CD4-positive, alpha-beta T cell (primary cell): ENCODE data around the gene FMNL2. TPM values are rescaled to one million over a fixed set of nuclear protein-coding genes. Genes with fewer than 3 reads are reported as not detected.

ENCODE experiments used
- ATAC-seq: fragments of 200-7000 bp; cut with Tn5 transposase; one replicate; pipeline ENCODE4 v1.10.0; 2022; ENCODE audit warnings: mild to moderate bottlenecking; ENCODE audit not compliant: poor library complexity
- CTCF ChIA-PET: fragments of 350-600 bp; sonication (Branson Sonifier 250); formaldehyde crosslinking; loops from one replicate; lab custom pipeline; 2021; ENCODE audit warnings: antibody characterized with exemption, inconsistent platforms; lab: Charles Lee
- POLR2A ChIA-PET: fragments of 350-600 bp; sonication (Branson Sonifier 250); formaldehyde crosslinking; loops from one replicate; lab custom pipeline; 2021; ENCODE audit warnings: antibody characterized with exemption, inconsistent platforms; lab: Charles Lee
- DNase-seq, 14 experiments: peaks; one replicate each; pipeline ENCODE4 v3.0.0-alpha.2; 2013 to 2020; ENCODE audit warnings: mixed read lengths in 2 of 14
- H3K27ac ChIP-seq, 2 donors: one replicate each; pipeline versions ENCODE4 v1.5.1 to v1.7.0; 2013; ENCODE audit warnings: low read length in 2 of 2, low read depth in 1 of 2, mild to moderate bottlenecking in 1 of 2
- H3K27me3 ChIP-seq, 2 experiments: 1 replicate in 1 of 2; 2 replicates in 1 of 2; pipeline versions ENCODE4 v1.6.1 to v1.7.0; 2013; ENCODE audit warnings: low read length in 2 of 2, control low read depth in 1 of 2, mild to moderate bottlenecking in 1 of 2, moderate library complexity in 1 of 2; ENCODE audit not compliant: insufficient read depth in 2 of 2, control insufficient read depth in 1 of 2
- H3K36me3 ChIP-seq: one replicate; pipeline ENCODE4 v1.6.1; 2013; ENCODE audit warnings: low read length, control low read depth; ENCODE audit not compliant: insufficient read depth
- H3K4me1 ChIP-seq: one replicate; pipeline ENCODE4 v1.6.1; 2013; ENCODE audit warnings: low read length, control low read depth; ENCODE audit not compliant: insufficient read depth
- H3K4me3 ChIP-seq: one replicate; pipeline ENCODE4 v1.5.1; 2013; ENCODE audit warnings: mild to moderate bottlenecking, low read length, moderate library complexity
- H3K9me3 ChIP-seq, 2 experiments: 1 replicate in 1 of 2; 2 replicates in 1 of 2; pipeline versions ENCODE4 v1.6.1 to v1.7.0; 2013; ENCODE audit warnings: low read length in 2 of 2, mild to moderate bottlenecking in 2 of 2, control low read depth in 1 of 2, moderate library complexity in 1 of 2; ENCODE audit not compliant: control insufficient read depth in 1 of 2, insufficient read depth in 1 of 2
- H3K27ac Mint-ChIP-seq: one replicate; pipeline ENCODE4 v1.8.0; 2020; ENCODE audit warnings: mixed read lengths
- H3K27me3 Mint-ChIP-seq: one replicate; pipeline ENCODE4 v1.8.0; 2021; ENCODE audit warnings: mixed read lengths
- H3K36me3 Mint-ChIP-seq: one replicate; pipeline ENCODE4 v1.8.0; 2021; ENCODE audit warnings: low read depth, mixed read lengths
- H3K4me1 Mint-ChIP-seq: one replicate; pipeline ENCODE4 v1.8.0; 2021; ENCODE audit warnings: low read depth, mixed read lengths
- H3K4me3 Mint-ChIP-seq: one replicate; pipeline ENCODE4 v1.8.0; 2020; ENCODE audit warnings: mild to moderate bottlenecking, mixed read lengths
- H3K9me3 Mint-ChIP-seq: one replicate; pipeline ENCODE4 v1.8.0; 2020; ENCODE audit warnings: mixed read lengths
- CTCF ChIP-seq: fragments of 200-600 bp; IDR thresholded peaks from one replicate; pipeline ENCODE4 v1.8.0; 2022; ENCODE audit warnings: antibody characterized with exemption, mild to moderate bottlenecking
- intact Hi-C, 2 experiments: fragments of 100-400 bp; cut with DNase I in 1 of 2; cut with micrococcal nuclease in 1 of 2; formaldehyde crosslinking; loops; one replicate each; pipeline versions ENCODE4 v1.15.1 to v1.9.0; 2023 to 2025; cut with DNase I, micrococcal nuclease
- total RNA-seq, 174 experiments: library from RNA in 2 of 174; stranded (reverse) in 2 of 174; gene quantifications; one replicate each; pipeline ENCODE4 v1.2.3 and lab custom pipeline; 2021 to 2026

FMNL2 gene
- total RNA-seq, 2 experiments from 2014 or later, result 0.30 to 0.31 TPM

GRCh38 chr2:152683400-152683799 lies 348.4 kb downstream of the FMNL2 start:
- DNase-seq, result no peak
- Mint-ChIP-seq H3K4me3 (no peak overlapping the region), H3K9me3 (no peaks in the 10 kb centered on the region), H3K36me3 (peaks cover 82% of the 10 kb centered on the region), H3K27me3 (no peaks in the 10 kb centered on the region), H3K27ac (no peak overlapping the region), H3K4me1 (peaks cover 46% of the 10 kb centered on the region)
- ChIA-PET POLR2A (no interaction called here), CTCF (no interaction called here)
- Histone ChIP-seq H3K27me3 (no peaks in the 10 kb centered on the region), H3K4me1 (no peaks in the 10 kb centered on the region), H3K9me3 (no peaks in the 10 kb centered on the region), H3K27ac (no peak overlapping the region), H3K36me3 (peaks cover 38% of the 10 kb centered on the region), H3K4me3 (no peak overlapping the region)
- TF ChIP-seq CTCF, result no peak
- intact Hi-C loops, result no loop called here
- no peak for ATAC-seq

- peaks cover 19% of the 10 kb centered on the region for H3K36me3 ChIP-seq
- CTCF ChIA-PET, result no interaction called here
- Mint-ChIP-seq H3K27ac (no peak overlapping the region), H3K4me1 (peaks cover 45% of the 10 kb centered on the region), H3K9me3 (no peaks in the 10 kb centered on the region), H3K4me3 (no peak overlapping the region), H3K27me3 (no peaks in the 10 kb centered on the region), H3K36me3 (peaks cover 79% of the 10 kb centered on the region)
- no peaks in the 10 kb centered on the region for H3K4me1 ChIP-seq
- H3K27ac ChIP-seq, result no peak overlapping the region
- intact Hi-C loops, result no loop called here
- POLR2A ChIA-PET, result no interaction called here
- no peaks in the 10 kb centered on the region for H3K9me3 ChIP-seq
- no peaks in the 10 kb centered on the region for H3K27me3 ChIP-seq
- no peak for ATAC-seq
- H3K4me3 ChIP-seq, result no peak overlapping the region
- no peak for DNase-seq
- no peak for TF ChIP-seq CTCF
Observed at GRCh38 chr2:152686321-152686720, 351.3 kb downstream of the FMNL2 start.

- CTCF ChIA-PET, result no interaction called here
- no peak for ATAC-seq
Observed at GRCh38 chr2:152693033-152693432, 358.1 kb downstream of the FMNL2 start.

More at GRCh38 chr2:152693033-152693432, 358.1 kb downstream of the FMNL2 start:
- Histone ChIP-seq H3K36me3 (peaks cover 24% of the 10 kb centered on the region), H3K9me3 (no peaks in the 10 kb centered on the region), H3K27ac (no peak overlapping the region), H3K4me3 (no peak overlapping the region), H3K27me3 (no peaks in the 10 kb centered on the region), H3K4me1 (peaks cover 4% of the 10 kb centered on the region)
- H3K36me3 Mint-ChIP-seq, result peaks cover 65% of the 10 kb centered on the region
- no peak for DNase-seq
- H3K27me3 Mint-ChIP-seq, result no peaks in the 10 kb centered on the region
- peak overlapping the region; percentile 27 for H3K27ac Mint-ChIP-seq
- H3K4me1 Mint-ChIP-seq, result peaks cover 49% of the 10 kb centered on the region
- H3K4me3 Mint-ChIP-seq, result no peak overlapping the region
- POLR2A ChIA-PET, result interaction anchor here (0.6 kb wide), 1 partner anchor 24 kb away, joined by 3 read pairs; the partner anchor contains the start of gene PRPF40A
- no peaks in the 10 kb centered on the region for H3K9me3 Mint-ChIP-seq
- TF ChIP-seq CTCF, result no peak
- intact Hi-C loops, result no loop called here
